K562 (cell line): Measurements from ENCODE around the gene PACS1. TPM values are rescaled to one million over a fixed set of nuclear protein-coding genes. Genes with fewer than 3 reads are reported as not detected.

ENCODE experiments used
- FOXM1 ChIP-seq, 2 experiments: fragments of 450-650 bp in 1 of 2; sonication (generic) in 1 of 2; formaldehyde crosslinking in 1 of 2; IDR thresholded peaks; 2 replicates each; pipeline versions ENCODE4 v1.6.1 to v1.9.0; 2017 to 2022; ENCODE audit warnings: low read depth in 2 of 2, mild to moderate bottlenecking in 2 of 2, missing genetic modification reagents in 1 of 2, moderate library complexity in 1 of 2
- KLF13 ChIP-seq: fragments of 450-650 bp; IDR thresholded peaks from 2 replicates; pipeline ENCODE4 v1.6.1; 2016; ENCODE audit warnings: missing genetic modification characterization, low read depth, mild to moderate bottlenecking, missing compliant biosample characterization, moderate library complexity, borderline replicate concordance
- MYNN ChIP-seq, 2 experiments: sonication (generic); formaldehyde crosslinking in 1 of 2; IDR thresholded peaks; 2 replicates each; pipeline versions ENCODE4 v1.5.0 to v1.6.1; 2016 to 2020; ENCODE audit warnings: antibody characterized with exemption in 1 of 2, missing genetic modification reagents in 1 of 2
- NFATC3 ChIP-seq: fragments of 450-650 bp; IDR thresholded peaks from 2 replicates; pipeline ENCODE4 v1.6.1; 2017; ENCODE audit warnings: mild to moderate bottlenecking
- NFE2 ChIP-seq: IDR thresholded peaks from 2 replicates; pipeline ENCODE4 v1.6.1; 2014; ENCODE audit warnings: antibody characterized with exemption, low read depth
- NR2F6 ChIP-seq: fragments of 450-650 bp; formaldehyde crosslinking; IDR thresholded peaks from 2 replicates; pipeline ENCODE4 v1.4.0; 2020; ENCODE audit warnings: mild to moderate bottlenecking
- RBM17 ChIP-seq: fragments of 200-400 bp; formaldehyde crosslinking; IDR thresholded peaks from 2 replicates; pipeline ENCODE4 v1.6.1; 2017; ENCODE audit warnings: low read depth, mild to moderate bottlenecking, low read length, borderline replicate concordance
- RBM39 ChIP-seq: fragments of 200-400 bp; formaldehyde crosslinking; optimal IDR thresholded peaks from 2 replicates; pipeline ENCODE3; 2018; ENCODE audit warnings: low read depth, low read length
- SMC3 ChIP-seq: conservative IDR thresholded peaks from 2 replicates; pipeline ENCODE4 v1.6.1; 2011; ENCODE audit warnings: low read depth, low read length, improper control_type of control experiment; ENCODE audit not compliant: insufficient read depth
- SOX6 ChIP-seq: fragments of 450-650 bp; IDR thresholded peaks from 2 replicates; pipeline ENCODE4 v1.6.1; 2014; ENCODE audit warnings: mild to moderate bottlenecking
- SREBF2 ChIP-seq: sonication (generic); formaldehyde crosslinking; IDR thresholded peaks from 2 replicates; pipeline ENCODE4 v1.4.0; 2020; ENCODE audit warnings: mild to moderate bottlenecking, missing genetic modification reagents
- ZFP1 ChIP-seq: fragments of 450-650 bp; formaldehyde crosslinking; IDR thresholded peaks from 2 replicates; pipeline ENCODE4 v1.4.0; 2020; ENCODE audit warnings: mild to moderate bottlenecking, mixed read lengths
- ZFP36 ChIP-seq: fragments of 150-350 bp; IDR thresholded peaks from 2 replicates; pipeline ENCODE4 v1.6.1; 2018; ENCODE audit warnings: low read length, low read depth; ENCODE audit not compliant: partially characterized antibody
- ZNF140 ChIP-seq: fragments of 250-450 bp; sonication (Bioruptor Pico); IDR thresholded peaks from 2 replicates; pipeline ENCODE4 v1.8.0; 2021; ENCODE audit warnings: moderate library complexity, mild to moderate bottlenecking, inconsistent platforms
- ZNF232 ChIP-seq: sonication (generic); formaldehyde crosslinking; IDR thresholded peaks from 2 replicates; pipeline ENCODE4 v1.8.0; 2022; ENCODE audit warnings: mild to moderate bottlenecking, missing genetic modification reagents
- ZNF707 ChIP-seq: fragments of 250-450 bp; sonication (Bioruptor Pico); conservative IDR thresholded peaks from 2 replicates; pipeline ENCODE4 v1.8.0; 2022; ENCODE audit warnings: inconsistent platforms, mild to moderate bottlenecking, moderate library complexity
- ZNF785 ChIP-seq: fragments of 250-450 bp; sonication (Bioruptor Pico); IDR thresholded peaks from 2 replicates; pipeline ENCODE4 v1.4.0; 2020; ENCODE audit warnings: mild to moderate bottlenecking
- ZNF830 ChIP-seq: fragments of 250-450 bp; sonication (Bioruptor Pico); IDR thresholded peaks from 2 replicates; pipeline ENCODE4 v1.5.0; 2021; ENCODE audit warnings: mild to moderate bottlenecking
- polyA plus RNA-seq, 8 experiments: library from polyadenylated mRNA; depleted of rRNA in 4 of 8; stranded (reverse) in 5 of 8; unstranded in 3 of 8; fragments of >200 nt; fragmentation: Nextera tagmentation in 2 of 8; fragmentation: Illumina TruSeq in 1 of 8; extraction: Ambion mirVana in 2 of 8; extraction: Trizol in 1 of 8; gene quantifications; 2 replicates each; pipeline versions ENCODE4 v1.2.1 to v1.2.3, GENCODE V29; 2011 to 2014; ENCODE audit warnings: inconsistent platforms in 1 of 8, missing spikeins in 1 of 8
- total RNA-seq, 7 experiments: library from RNA; depleted of rRNA in 6 of 7; stranded (reverse); fragments of >200 nt in 6 of 7; fragmentation: Illumina TruSeq in 2 of 7; extraction: Trizol in 2 of 7; gene quantifications; 2 replicates each; pipeline versions ENCODE4 v1.2.1 to v1.2.3, GENCODE V29; 2011 to 2021; ENCODE audit warnings: low replicate concordance in 1 of 7
- TF ChIP-seq, protein P1 (sequence below): fragments of 250-450 bp; sonication (Bioruptor Pico); IDR thresholded peaks from 2 replicates; pipeline ENCODE4 v1.8.0; 2022; ENCODE audit warnings: moderate library complexity, mild to moderate bottlenecking, inconsistent platforms
- TF ChIP-seq, protein P2 (sequence below): IDR thresholded peaks from 2 replicates; pipeline ENCODE4 v1.6.1; 2012; ENCODE audit warnings: low read depth, low read length, improper control_type of control experiment, borderline replicate concordance

Gene PACS1
- total and polyA plus RNA-seq, 9 of the 15 experiments (the other 6 are each of a cell fraction or from before 2014, with no cell fraction given), result 0.34 to 28.1 (median 8.5) TPM

GRCh38 chr11:66289548-66290329 is 219.7 kb downstream of the PACS1 start (continued):
- TF ChIP-seq, protein P1, sequence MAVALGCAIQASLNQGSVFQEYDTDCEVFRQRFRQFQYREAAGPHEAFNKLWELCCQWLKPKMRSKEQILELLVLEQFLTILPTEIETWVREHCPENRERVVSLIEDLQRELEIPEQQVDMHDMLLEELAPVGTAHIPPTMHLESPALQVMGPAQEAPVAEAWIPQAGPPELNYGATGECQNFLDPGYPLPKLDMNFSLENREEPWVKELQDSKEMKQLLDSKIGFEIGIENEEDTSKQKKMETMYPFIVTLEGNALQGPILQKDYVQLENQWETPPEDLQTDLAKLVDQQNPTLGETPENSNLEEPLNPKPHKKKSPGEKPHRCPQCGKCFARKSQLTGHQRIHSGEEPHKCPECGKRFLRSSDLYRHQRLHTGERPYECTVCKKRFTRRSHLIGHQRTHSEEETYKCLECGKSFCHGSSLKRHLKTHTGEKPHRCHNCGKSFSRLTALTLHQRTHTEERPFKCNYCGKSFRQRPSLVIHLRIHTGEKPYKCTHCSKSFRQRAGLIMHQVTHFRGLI (CRISPR knock-in tag), result no peak
- no peak for TF ChIP-seq ZNF830 (CRISPR knock-in tag)
- TF ChIP-seq RBM17, result no peak
- 0 out of 2 replicates have a peak, but pooled peaks have one; percentile 0 for TF ChIP-seq SOX6
- no peak for TF ChIP-seq NR2F6 (CRISPR knock-in tag)
- TF ChIP-seq ZNF785 (CRISPR knock-in tag), result no peak
- TF ChIP-seq NFE2, result no peak
- TF ChIP-seq ZFP36, result no peak
- TF ChIP-seq ZFP1 (CRISPR knock-in tag), result no peak
- no peak for TF ChIP-seq FOXM1 (IDR thresholded peaks at IDR 0.05; ENCODE audit: low read depth)
- TF ChIP-seq FOXM1 (CRISPR knock-in tag; IDR thresholded peaks at IDR 0.05; ENCODE audit: low read depth), result 0 out of 2 replicates have a peak, but pooled peaks have one; percentile 49
- TF ChIP-seq SMC3, result no peak
- TF ChIP-seq ZNF140 (CRISPR knock-in tag), result no peak
- no peak for TF ChIP-seq SREBF2
- TF ChIP-seq, protein P2, sequence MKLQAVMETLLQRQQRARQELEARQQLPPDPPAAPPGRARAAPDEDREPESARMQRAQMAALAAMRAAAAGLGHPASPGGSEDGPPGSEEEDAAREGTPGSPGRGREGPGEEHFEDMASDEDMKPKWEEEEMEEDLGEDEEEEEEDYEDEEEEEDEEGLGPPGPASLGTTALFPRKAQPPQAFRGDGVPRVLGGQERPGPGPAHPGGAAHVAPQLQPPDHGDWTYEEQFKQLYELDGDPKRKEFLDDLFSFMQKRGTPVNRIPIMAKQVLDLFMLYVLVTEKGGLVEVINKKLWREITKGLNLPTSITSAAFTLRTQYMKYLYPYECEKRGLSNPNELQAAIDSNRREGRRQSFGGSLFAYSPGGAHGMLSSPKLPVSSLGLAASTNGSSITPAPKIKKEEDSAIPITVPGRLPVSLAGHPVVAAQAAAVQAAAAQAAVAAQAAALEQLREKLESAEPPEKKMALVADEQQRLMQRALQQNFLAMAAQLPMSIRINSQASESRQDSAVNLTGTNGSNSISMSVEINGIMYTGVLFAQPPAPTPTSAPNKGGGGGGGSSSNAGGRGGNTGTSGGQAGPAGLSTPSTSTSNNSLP, result no peak
- no peak for TF ChIP-seq KLF13 (tag)
- no peak for TF ChIP-seq MYNN (IDR thresholded peaks at IDR 0.05)
- no peak for TF ChIP-seq MYNN (CRISPR knock-in tag; IDR thresholded peaks at IDR 0.05)
- TF ChIP-seq RBM39, result no peak
- peak; percentile 94; the same call in 1 of the 2 replicates for TF ChIP-seq ZNF232 (CRISPR knock-in tag)
- TF ChIP-seq NFATC3, result no peak
- TF ChIP-seq ZNF707 (CRISPR knock-in tag), result no peak
